Erythroblast (primary cell): ENCODE measurements around the gene RAB11FIP5.

Experiments
- DNase-seq, 2 experiments: peaks; one replicate each; lab custom pipeline; 2025; lab: John Stamatoyannopoulos, UW
- GATA1 ChIP-seq: IDR thresholded peaks from 2 replicates; pipeline ENCODE4 v1.6.1; 2011; ENCODE audit warnings: low read depth, mild to moderate bottlenecking, control low read depth, low read length, moderate library complexity
- POLR2A ChIP-seq: IDR thresholded peaks from 2 replicates; pipeline ENCODE4 v1.6.1; 2011; ENCODE audit warnings: mild to moderate bottlenecking, low read length

RAB11FIP5 gene

GRCh38 chr2:73033766-73034381 is 78.9 kb downstream of the RAB11FIP5 start:
- DNase-seq = no peak
- TF ChIP-seq GATA1 = no peak
- no peak for TF ChIP-seq POLR2A

DNA sequence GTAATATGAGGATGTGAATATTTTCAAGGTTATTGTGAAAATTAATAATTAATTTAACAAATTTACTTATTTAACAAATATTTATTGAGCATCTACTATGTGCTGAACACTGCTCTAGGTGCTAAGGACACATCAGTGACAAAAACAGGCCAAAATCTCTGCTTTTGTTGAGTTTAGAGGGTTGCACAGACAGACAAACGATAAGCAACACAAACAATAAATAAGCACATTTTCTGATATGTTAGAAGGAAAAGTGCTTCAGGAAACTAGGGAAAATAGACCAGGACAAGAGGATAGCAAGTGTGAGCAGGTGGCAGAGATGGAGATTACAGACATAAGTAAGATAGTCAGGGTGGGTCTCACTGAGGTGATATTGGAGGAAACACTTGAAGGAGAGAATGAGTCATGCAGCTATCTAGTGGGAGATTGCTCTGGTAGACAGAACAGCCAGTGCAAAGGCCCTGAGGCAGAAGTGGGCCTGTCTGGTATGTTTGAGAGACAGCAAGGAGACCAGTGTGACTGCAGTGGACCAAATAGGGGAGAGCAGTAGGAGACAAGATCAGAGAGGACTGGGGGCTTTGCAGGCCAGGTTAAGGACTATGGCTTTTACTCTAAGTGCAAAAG is 79.5 kb downstream of the RAB11FIP5 start:
- no peak for TF ChIP-seq POLR2A
- TF ChIP-seq GATA1 = no peak
- no peak for DNase-seq

GRCh38 chr2:73032702-73033097 is 80.0 kb downstream of the RAB11FIP5 start:
- no peak for DNase-seq
- no peak for TF ChIP-seq GATA1
- TF ChIP-seq POLR2A = no peak

GRCh38 chr2:73031725-73032701 is 80.7 kb downstream of the RAB11FIP5 start:
- TF ChIP-seq GATA1 (no peak), POLR2A (no peak)
- peak in 1 of 2 experiments; percentile 3 for DNase-seq

DNA sequence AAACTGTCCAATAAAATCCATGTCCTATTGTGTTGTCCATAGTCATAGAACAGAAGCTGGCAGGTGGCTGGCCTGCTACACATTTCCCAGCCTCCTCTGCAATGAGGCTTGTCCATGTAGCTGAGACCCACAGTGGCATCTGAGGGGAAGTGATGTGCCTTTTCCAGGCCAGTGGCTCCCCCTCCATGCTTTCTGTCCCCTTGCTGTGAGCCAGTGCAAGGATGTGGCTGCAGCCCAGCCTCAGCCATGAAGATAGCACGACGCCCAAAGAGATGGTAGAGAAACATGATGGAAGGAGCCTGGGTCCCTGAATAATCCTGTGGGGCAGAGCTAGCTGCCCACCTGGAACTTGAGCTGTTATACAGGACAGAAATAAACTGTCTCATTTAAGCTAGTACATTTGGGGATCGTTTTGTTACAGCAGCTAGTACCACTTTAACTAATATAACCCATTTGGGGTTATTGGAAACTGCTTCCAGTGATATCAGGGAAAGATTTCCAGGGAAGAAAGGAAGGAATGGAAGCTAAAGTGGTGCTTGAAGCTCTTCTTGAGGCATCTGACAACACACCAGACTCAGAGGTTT is 81.6 kb downstream of the RAB11FIP5 start:
- no peak for DNase-seq
- TF ChIP-seq GATA1 (no peak), POLR2A (no peak)

DNA sequence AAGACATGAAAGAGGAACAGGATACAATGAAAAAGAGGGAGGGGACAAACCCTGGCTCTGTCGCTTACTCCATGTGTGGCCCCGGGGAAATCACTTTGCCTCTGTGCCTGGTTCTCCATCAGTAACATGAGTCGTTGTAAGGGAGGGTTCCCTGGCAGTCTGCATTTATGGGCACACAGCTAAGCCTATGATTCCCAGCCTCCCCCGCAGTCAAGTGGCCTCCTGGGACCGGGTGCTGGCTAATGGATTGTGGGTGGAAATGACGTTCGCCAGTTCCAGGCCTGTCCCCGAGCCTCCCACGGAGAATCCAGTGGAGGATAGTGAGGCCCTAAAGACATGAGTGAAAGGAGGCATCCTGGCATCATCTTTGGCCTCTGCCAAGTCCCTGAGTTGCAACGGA is 83.9 kb downstream of the RAB11FIP5 start:
- no peak for TF ChIP-seq GATA1
- TF ChIP-seq POLR2A = no peak
- DNase-seq = no peak

DNA sequence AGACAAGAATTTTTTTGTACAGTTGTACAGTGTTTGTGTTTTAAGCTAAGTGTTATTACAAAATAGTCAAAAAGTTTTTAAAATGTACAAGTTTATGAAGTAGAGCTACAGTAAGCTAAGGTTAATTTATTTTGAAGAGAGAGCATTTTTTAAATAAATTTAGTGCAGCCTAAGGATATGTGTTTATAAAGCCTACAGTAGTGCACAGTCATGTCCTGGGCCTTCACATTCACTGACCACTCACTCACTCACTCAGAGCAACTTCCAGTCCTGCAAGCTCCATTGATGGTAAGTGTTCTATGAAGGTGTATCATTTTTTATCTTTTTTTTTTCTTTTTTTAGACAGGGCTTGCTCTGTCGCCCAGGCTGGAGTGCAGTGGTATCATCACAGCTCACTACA is 85.4 kb downstream of the RAB11FIP5 start:
- DNase-seq = no peak
- TF ChIP-seq GATA1 (no peak), POLR2A (no peak)

DNA sequence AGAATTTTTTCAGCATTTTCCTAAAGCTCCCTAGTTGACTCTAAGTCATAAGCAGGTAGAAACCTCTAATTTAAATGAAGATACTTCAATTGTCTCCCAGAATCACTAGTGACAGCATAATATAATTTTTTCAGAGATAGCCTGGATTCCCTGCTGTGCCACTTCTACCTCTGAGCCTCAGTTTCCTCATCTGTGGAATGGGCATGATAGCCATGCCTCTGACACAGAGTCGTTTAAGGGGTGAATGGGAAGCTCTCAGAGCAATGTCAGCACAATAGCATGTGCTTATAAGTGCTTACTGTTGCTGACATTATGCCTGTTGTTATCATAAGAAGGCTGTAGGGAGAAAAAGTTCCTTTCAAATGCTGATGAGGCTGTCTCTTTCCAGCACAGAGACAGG is 89.3 kb downstream of the RAB11FIP5 start:
- DNase-seq = no peak
- TF ChIP-seq GATA1 (no peak), POLR2A (no peak)
